HG03571 (cell line): ENCODE results near the gene BOLA1.
"Not testable (repeated sequence)": the region's sequence is repeated elsewhere in the genome, so short reads cannot be mapped to it uniquely, and the experiment has no call there.

Experiments used
- ATAC-seq: cut with Tn5 transposase; IDR thresholded peaks from one replicate; pipeline ENCODE4 v1.9.1; 2021; ENCODE audit not compliant: unreplicated experiment

BOLA1 gene

DNA sequence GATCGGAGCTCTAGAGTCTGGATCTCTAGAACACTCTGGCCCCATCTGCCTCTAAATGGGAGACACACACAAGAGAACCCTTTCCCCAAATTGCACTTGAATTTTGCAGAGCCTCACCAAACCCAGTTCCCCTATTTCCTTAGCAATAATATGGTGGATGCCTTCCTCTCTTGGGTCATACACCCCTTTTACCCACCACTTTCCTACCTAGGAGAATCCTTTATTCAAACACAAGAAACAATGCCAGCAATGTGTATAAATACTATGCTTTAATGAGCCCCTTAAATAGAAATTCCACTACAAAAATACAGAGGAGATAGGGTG is 29.0 kb downstream of the BOLA1 start:
- no peak for ATAC-seq

- no peak for ATAC-seq
These were observed 30.5 kb downstream of the BOLA1 start for GRCh38 chr1:149929856-149930255.

- no peak for ATAC-seq
These were observed 31.9 kb downstream of the BOLA1 start for GRCh38 chr1:149931212-149931790.

DNA sequence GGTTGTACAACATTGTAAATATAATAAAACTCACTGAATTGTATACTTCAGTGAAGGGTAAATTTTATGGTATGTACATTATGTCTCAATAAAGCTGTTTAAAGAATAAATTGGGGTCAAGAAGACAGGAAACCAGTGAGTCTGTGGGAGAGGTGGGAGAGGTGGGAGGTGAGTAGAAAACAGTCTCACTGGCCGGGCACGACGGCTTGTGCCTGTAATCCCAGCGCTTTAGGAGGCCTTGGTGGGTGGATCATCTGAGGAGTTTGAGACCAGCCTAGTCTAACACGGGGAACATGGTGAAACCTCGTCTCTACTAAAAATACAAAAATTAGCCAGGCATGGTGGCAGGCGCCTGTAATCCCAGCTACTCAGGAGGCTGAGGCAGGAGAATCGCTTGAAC is 33.1 kb downstream of the BOLA1 start:
- ATAC-seq = no peak

GRCh38 chr1:149933208-149933607 is 33.8 kb downstream of the BOLA1 start:
- no peak for ATAC-seq

GRCh38 chr1:149934356-149934755 is 35.0 kb downstream of the BOLA1 start:
- no peak for ATAC-seq

GRCh38 chr1:149936170-149936991 is 37.0 kb downstream of the BOLA1 start, which contains the start of gene MTMR11:
MTMR11 (minus strand) TSS chr1:149936879; CDS start chr1:149936647, 232 bp downstream.
- ATAC-seq = no peak

DNA sequence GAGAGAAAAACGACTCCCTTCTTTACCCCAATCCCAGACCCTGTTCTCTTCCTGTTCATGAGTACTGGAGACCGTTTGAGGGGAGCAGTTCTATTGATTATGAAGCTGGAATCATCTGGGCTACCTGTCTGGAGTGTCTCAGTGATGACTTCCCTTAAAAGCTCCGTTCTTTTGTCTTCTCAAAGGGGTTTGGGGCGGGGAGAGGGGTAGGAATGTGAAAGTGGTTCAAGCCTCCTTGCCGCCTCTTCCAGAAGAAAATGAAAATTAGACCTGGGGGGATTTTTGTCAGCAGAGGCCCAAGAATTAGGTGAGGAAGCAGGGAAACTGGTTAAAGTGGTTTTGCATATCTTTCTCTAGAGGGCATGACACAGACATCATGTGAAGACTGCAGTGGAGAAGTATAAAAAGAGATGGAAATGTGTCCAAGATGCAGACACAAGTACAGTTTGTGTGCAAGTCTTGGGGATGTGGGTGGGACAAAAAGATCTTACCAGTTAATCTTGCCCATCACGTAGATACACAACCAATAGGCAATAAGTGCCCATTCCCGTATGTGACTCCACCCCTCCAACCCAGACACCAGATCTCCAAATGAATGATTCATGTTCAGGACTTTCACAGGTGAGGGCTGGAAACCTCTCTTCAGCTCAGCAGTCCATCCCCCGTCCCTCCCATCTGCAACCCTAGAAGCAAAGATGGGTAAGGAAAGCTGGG is 37.8 kb downstream of the BOLA1 start:
- ATAC-seq = no peak

- no peak for ATAC-seq
These were observed 38.4 kb downstream of the BOLA1 start for GRCh38 chr1:149937759-149938158.

DNA sequence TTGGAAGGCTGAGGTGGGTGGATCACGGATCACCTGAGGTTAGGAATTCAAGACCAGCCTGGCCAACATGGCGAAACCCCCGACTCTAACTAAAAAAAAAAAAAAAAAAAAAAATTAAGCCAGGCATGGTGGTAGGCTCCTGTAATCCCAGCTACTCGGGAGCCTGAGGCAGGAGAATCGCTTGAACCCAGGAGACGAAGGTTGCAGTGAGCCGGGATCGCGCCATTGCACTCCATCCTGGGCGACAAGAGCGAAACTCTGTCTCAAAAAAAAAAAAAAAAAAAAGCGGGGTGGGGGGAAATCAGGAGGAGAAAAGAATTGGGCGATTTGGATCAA is 39.3 kb downstream of the BOLA1 start:
- not testable (repeated sequence) for ATAC-seq

DNA sequence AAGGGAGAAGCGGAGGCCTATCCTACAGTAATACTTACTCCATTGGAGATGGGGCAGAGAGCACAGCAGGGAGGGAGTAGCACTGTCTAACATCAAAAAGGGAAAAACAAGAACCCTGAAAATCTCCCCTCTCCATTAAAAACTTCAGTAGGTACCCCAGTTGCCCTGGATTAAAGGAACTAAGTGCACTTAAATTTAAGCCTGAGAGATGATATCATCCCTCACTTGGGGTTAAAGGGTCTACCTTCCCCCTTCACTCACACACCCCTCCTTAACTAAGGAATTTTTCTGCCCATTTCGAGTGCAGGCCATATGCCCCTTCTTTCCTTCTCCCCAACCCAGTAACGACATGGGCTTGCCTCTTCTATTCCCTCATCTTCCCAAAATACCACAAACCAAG is 41.1 kb downstream of the BOLA1 start:
- ATAC-seq = no peak

GRCh38 chr1:149942207-149942606 is 42.8 kb downstream of the BOLA1 start:
- no peak for ATAC-seq

DNA sequence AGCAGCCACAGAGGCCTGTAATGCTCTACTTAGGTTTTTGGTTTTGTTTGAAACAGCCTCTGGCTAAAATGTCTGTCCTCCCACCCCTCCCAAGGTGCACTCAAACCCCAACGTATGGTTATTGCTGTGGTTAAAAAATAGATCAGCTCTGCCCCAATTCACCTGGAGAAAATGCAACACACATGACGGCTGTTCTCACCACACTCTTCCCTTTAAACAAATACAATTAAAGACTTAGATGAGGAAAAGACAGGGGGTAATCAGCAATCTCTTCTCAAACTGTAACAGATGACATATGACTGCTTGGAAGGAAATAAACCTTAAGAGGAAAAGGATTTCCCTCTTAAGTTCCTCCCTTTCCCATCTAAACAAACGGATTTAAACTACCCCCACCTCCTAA is 43.5 kb downstream of the BOLA1 start:
- no peak for ATAC-seq

- ATAC-seq = no peak
These were observed 45.8 kb downstream of the BOLA1 start for GRCh38 chr1:149945206-149945605.

GRCh38 chr1:149949911-149950310 is 50.5 kb downstream of the BOLA1 start:
- ATAC-seq = no peak
